Gastrocnemius medialis (tissue), 4 donors: ENCODE results near the gene TAF1A. TPM values are rescaled to one million over a fixed set of nuclear protein-coding genes. Genes with fewer than 3 reads are reported as not detected.

Experiments
- ATAC-seq, 2 donors: fragments of 150-250 bp; one replicate each; pipeline ENCODE4 v1.9.1; 2016
- DNase-seq, 2 donors: peaks; one replicate each; pipeline ENCODE4 v3.0.0-alpha.2; 2019
- H3K27ac ChIP-seq, 4 donors: fragments of 200-600 bp; sonication (generic); 1 replicate in 1 of 4; 2 replicates in 3 of 4; pipeline ENCODE4 v1.5.1; 2016 to 2018; ENCODE audit warnings: mild to moderate bottlenecking in 2 of 4, moderate library complexity in 1 of 4
- H3K27me3 ChIP-seq, 3 donors: fragments of 200-600 bp; sonication (generic) in 2 of 3; 1 replicate in 1 of 3; 2 replicates in 2 of 3; pipeline versions ENCODE4 v1.5.1 to v1.6.0; 2016 to 2019; ENCODE audit warnings: mild to moderate bottlenecking in 1 of 3, moderate library complexity in 1 of 3
- H3K36me3 ChIP-seq, 2 donors: fragments of 200-600 bp; sonication (generic) in 1 of 2; one replicate each; pipeline ENCODE4 v1.5.1; 2017 to 2018
- H3K4me1 ChIP-seq, 2 donors: fragments of 200-600 bp; sonication (generic) in 1 of 2; one replicate each; pipeline ENCODE4 v1.5.1; 2016 to 2017; ENCODE audit warnings: mild to moderate bottlenecking in 2 of 2
- H3K4me3 ChIP-seq, 4 donors: fragments of 200-600 bp; sonication (generic) in 3 of 4; 1 replicate in 1 of 4; 2 replicates in 3 of 4; pipeline ENCODE4 v1.5.1; 2016 to 2019; ENCODE audit warnings: mild to moderate bottlenecking in 2 of 4
- H3K9me3 ChIP-seq, 3 donors: fragments of 200-600 bp; sonication (generic) in 2 of 3; 1 replicate in 1 of 3; 2 replicates in 2 of 3; pipeline ENCODE4 v1.5.1; 2016 to 2019
- POLR2A ChIP-seq, 2 donors: fragments of 450-650 bp; IDR thresholded peaks; one replicate each; pipeline ENCODE4 v1.6.1; 2017; ENCODE audit warnings: antibody characterized with exemption in 2 of 2, mild to moderate bottlenecking in 2 of 2, moderate library complexity in 2 of 2
- in situ Hi-C, 4 donors: fragments of 200-750 bp; cut with MboI; loops; one replicate each; pipeline versions ENCODE4 v1.15.0 to v1.8.0; 2017; ENCODE audit warnings: low sequenced_read_pairs in 4 of 4
- intact Hi-C: fragments of 100-400 bp; cut with DNase I; formaldehyde crosslinking; loops from one replicate; pipeline ENCODE4 v1.15.1; 2023; ENCODE audit warnings: low total_unique reads
- total RNA-seq, 4 donors: library from RNA; depleted of rRNA; stranded (reverse); fragments of >200 nt; gene quantifications; one replicate each; pipeline versions ENCODE4 v1.1.0 to v1.2.3, GENCODE V29; 2016
- TF ChIP-seq, protein P1 (sequence below), 5 experiments: fragments of 450-650 bp in 3 of 5; fragments of 200-600 bp in 2 of 5; sonication (generic) in 2 of 5; IDR thresholded peaks in 4 of 5; conservative IDR thresholded peaks in 1 of 5; 1 replicate in 4 of 5; 2 replicates in 1 of 5; pipeline ENCODE4 v1.5.1; 2016 to 2019; ENCODE audit warnings: antibody characterized with exemption in 5 of 5, mild to moderate bottlenecking in 3 of 5, moderate library complexity in 3 of 5

TAF1A gene
- total RNA-seq, 4 donors from 2014 or later, result 1.5 to 3.4 (median 1.6) TPM

DNA sequence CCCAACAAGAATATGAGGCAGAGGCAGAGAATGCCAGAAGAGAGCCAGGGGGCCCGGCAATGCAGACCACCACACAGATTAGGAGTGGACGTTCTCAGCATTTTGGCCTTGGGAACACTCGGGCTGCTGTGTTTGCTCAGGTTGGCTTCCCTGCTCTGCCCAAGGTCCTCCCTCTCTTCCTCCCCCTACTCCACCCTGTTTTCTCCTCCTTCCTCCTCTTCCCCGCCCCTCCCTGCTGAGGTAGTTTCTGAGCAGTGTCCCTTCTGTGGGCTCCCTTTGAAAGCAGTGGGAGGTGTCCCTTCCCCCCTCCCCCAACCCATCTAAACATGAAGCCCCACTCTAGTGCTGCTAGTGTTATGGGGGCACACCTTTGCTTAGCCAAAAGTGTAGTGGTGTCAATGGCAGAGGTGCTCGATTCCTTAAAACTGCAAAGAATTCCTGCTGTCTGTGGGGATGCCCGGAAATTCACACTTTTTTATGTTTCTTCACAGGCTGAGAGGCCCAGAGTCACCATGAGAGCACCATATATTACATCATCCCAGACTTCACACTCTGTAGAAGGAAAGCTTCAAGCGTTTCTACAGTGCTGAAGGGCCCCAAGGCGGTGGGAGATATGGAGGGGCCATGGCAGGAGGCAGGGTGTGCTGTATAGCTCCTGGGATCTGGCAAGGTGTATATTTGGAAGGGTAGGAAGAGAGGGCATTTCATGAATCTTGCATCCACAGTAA lies 41.6 kb downstream of the TAF1A start, which contains the start of gene HHIPL2:
Gene HHIPL2 (minus strand): TSS at position 161 of the 728 bp plus-strand sequence. CDS start 60 bp downstream, at position 101.
- in situ Hi-C loops (no loop called here), intact Hi-C loops (no loop called here)
- Histone ChIP-seq H3K36me3 (no peaks in the 10 kb centered on the region), H3K27ac (no peak within 1 kb of the TSS), H3K27me3 (peaks cover 0 to 8% (median 6%) of the 10 kb centered on the region in 3 donors), H3K4me1 (no peaks in the 10 kb centered on the region), H3K4me3 (no peak within 1 kb of the TSS), H3K9me3 (no peaks in the 10 kb centered on the region)
- ATAC-seq (no peak), DNase-seq (no peak)
- no peak for TF ChIP-seq POLR2A (IDR thresholded peaks at IDR 0.05)
- TF ChIP-seq, protein P1, sequence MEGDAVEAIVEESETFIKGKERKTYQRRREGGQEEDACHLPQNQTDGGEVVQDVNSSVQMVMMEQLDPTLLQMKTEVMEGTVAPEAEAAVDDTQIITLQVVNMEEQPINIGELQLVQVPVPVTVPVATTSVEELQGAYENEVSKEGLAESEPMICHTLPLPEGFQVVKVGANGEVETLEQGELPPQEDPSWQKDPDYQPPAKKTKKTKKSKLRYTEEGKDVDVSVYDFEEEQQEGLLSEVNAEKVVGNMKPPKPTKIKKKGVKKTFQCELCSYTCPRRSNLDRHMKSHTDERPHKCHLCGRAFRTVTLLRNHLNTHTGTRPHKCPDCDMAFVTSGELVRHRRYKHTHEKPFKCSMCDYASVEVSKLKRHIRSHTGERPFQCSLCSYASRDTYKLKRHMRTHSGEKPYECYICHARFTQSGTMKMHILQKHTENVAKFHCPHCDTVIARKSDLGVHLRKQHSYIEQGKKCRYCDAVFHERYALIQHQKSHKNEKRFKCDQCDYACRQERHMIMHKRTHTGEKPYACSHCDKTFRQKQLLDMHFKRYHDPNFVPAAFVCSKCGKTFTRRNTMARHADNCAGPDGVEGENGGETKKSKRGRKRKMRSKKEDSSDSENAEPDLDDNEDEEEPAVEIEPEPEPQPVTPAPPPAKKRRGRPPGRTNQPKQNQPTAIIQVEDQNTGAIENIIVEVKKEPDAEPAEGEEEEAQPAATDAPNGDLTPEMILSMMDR (IDR thresholded peaks at IDR 0.05 in 4 of 5, conservative IDR thresholded peaks at IDR 0.05 in 1 of 5), result no peak

DNA sequence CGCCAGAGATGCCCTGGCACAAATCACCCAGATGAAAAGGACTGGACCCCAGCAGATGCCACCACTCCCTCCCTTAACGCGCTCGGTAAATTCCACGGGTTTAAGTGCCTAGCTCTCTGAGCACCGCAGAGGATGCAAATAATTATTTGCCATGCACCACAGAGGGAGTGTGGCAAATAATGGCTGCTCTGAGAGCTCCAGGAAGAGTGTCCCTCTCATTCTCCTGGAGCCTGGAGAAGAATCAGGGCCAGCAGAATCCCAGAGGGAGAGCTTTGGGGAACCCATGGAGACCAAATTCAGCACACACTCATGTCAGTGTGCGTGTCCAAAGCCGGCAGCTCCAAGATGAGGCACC lies 42.5 kb downstream of the TAF1A start:
- DNase-seq, result no peak
- ATAC-seq, result no peak
- in situ Hi-C loops (no loop called here), intact Hi-C loops (no loop called here)
- H3K4me1 ChIP-seq, result no peaks in the 10 kb centered on the region
- H3K9me3 ChIP-seq, result no peaks in the 10 kb centered on the region
- H3K4me3 ChIP-seq, result no peak overlapping the region
- no peak for TF ChIP-seq POLR2A (IDR thresholded peaks at IDR 0.05)
- TF ChIP-seq, protein P1 (IDR thresholded peaks at IDR 0.05 in 4 of 5, conservative IDR thresholded peaks at IDR 0.05 in 1 of 5), result no peak
- peaks cover 0 to 8% (median 6%) of the 10 kb centered on the region in 3 donors for H3K27me3 ChIP-seq
- no peaks in the 10 kb centered on the region for H3K36me3 ChIP-seq
- H3K27ac ChIP-seq, result no peak overlapping the region

DNA sequence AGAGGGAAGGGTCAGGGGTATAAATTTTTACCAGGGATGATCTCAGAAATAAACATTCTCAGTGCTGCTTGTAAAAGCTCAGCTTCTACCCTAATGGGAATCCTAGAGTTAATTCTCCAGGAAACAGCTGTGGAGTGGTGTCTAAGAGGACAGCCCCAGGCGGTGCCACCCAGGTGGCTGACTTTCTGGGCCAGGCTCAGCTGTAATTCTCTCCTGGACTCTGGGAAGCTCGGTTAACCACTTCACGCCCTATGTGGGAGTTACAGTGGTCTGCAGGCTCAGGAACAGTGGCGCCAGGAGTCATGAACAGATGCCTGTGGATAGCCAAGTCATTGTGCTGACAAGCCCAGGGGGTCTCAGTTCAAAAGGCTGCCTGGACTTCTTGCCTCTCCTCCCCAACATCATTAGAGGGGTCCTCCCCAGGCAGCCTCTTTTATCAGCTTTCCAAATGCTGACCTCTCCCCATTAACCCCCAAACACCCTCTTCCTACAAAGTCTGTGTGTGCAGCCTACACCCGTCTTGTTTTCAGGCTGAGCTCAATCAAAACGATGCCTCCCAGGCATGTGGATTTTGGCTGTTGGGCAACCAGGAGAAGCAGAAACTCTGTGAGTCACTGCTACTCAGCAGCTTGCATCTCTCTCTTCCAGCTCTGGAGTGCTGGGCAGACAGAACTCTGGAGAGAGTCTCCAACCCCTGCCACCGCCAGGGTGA lies 43.0 kb downstream of the TAF1A start:
- Histone ChIP-seq H3K27ac (no peak overlapping the region), H3K9me3 (no peaks in the 10 kb centered on the region), H3K36me3 (no peaks in the 10 kb centered on the region), H3K4me3 (no peak overlapping the region), H3K27me3 (peaks cover 0 to 8% (median 6%) of the 10 kb centered on the region in 3 donors), H3K4me1 (no peaks in the 10 kb centered on the region)
- intact Hi-C loops, result no loop called here
- ATAC-seq (no peak), DNase-seq (no peak)
- in situ Hi-C loops, result no loop called here
- TF ChIP-seq POLR2A (IDR thresholded peaks at IDR 0.05), result no peak
- TF ChIP-seq, protein P1 (IDR thresholded peaks at IDR 0.05 in 4 of 5, conservative IDR thresholded peaks at IDR 0.05 in 1 of 5), result no peak

DNA sequence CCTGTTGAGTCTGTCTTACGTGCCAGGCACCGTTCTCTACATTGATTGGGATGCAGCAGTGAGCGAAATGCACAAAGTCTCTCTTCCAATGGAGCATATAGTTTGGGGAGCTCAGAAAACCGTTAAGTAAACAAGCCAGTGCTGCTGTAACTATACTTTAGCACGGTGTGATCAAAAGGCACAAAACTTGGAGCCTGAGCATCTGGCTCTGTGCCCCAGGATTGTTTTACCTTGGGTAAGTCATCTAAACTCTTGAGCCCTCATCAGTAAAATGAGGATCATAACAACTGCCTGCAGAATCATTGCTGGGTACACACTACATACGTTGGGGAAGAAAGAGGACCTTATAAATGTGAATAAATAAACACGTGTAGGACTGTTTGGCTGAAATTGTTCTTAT lies 43.6 kb downstream of the TAF1A start:
- peaks cover 0 to 8% (median 6%) of the 10 kb centered on the region in 3 donors for H3K27me3 ChIP-seq
- ATAC-seq (no peak), DNase-seq (no peak)
- no peak overlapping the region for H3K4me3 ChIP-seq
- no peak overlapping the region for H3K27ac ChIP-seq
- in situ Hi-C loops, result no loop called here
- TF ChIP-seq, protein P1 (IDR thresholded peaks at IDR 0.05 in 4 of 5, conservative IDR thresholded peaks at IDR 0.05 in 1 of 5), result no peak
- no peak for TF ChIP-seq POLR2A (IDR thresholded peaks at IDR 0.05)
- intact Hi-C loops, result no loop called here
- H3K36me3 ChIP-seq, result no peaks in the 10 kb centered on the region
- no peaks in the 10 kb centered on the region for H3K4me1 ChIP-seq
- H3K9me3 ChIP-seq, result no peaks in the 10 kb centered on the region
